OCI-LY1 (cell line): ENCODE data around the gene FLT3.

Source experiments
- CTCF ChIP-seq: fragments of 200-600 bp; sonication (generic), shearing (Covaris generic); IDR thresholded peaks from 2 replicates; pipeline ENCODE4 v1.5.1; 2017; ENCODE audit warnings: mild to moderate bottlenecking, antibody characterized with exemption, low read length, moderate library complexity, mixed read lengths
- EZH2 ChIP-seq: fragments of 200-600 bp; sonication (generic), shearing (Covaris generic); IDR thresholded peaks from 2 replicates; pipeline ENCODE4 v1.8.0; 2017; ENCODE audit warnings: borderline replicate concordance, mixed run types, mild to moderate bottlenecking, antibody characterized with exemption, low read length, moderate library complexity, mixed read lengths

- no peak for TF ChIP-seq CTCF
- TF ChIP-seq EZH2, result no peak
Observed at GRCh38 chr13:28056426-28056825, 44.0 kb downstream of the FLT3 start.
